Measurements from ENCODE around the gene ARID1B.

GRCh38 chr6:157187182-157188083 lies 410.3 kb downstream of the ARID1B start:
- no peak for TF ChIP-seq CTCF (IDR thresholded peaks at IDR 0.05)
- no peak for TF ChIP-seq POLR2A (IDR thresholded peaks at IDR 0.05)
